WTC11 (cell line): ENCODE measurements around the gene PRKCB. TPM values are rescaled to one million over a fixed set of nuclear protein-coding genes. Genes with fewer than 3 reads are reported as not detected.

ENCODE experiments used
- ATAC-seq: fragments of 200-7000 bp; cut with Tn5 transposase; 2 replicates; pipeline ENCODE4 v1.10.0; 2021; ENCODE audit warnings: mild to moderate bottlenecking, moderate library complexity
- CTCF ChIA-PET: fragments of 300-600 bp; sonication (Branson Sonifier 250); formaldehyde crosslinking; loops from one replicate; lab custom pipeline; 2021; ENCODE audit warnings: antibody characterized with exemption; lab: Charles Lee
- POLR2A ChIA-PET: fragments of 350-600 bp; sonication (Branson Sonifier 250); formaldehyde crosslinking; loops from one replicate; lab custom pipeline; 2021; ENCODE audit warnings: antibody characterized with exemption; lab: Charles Lee
- DNase-seq: peaks from one replicate; pipeline ENCODE4 v3.0.0; 2021; ENCODE audit warnings: low spot score
- H3K27ac Mint-ChIP-seq: 2 replicates; pipeline ENCODE4 v1.8.0; 2021; ENCODE audit warnings: mixed read lengths
- H3K27me3 Mint-ChIP-seq: 2 replicates; pipeline ENCODE4 v1.8.0; 2021; ENCODE audit warnings: low read depth, mild to moderate bottlenecking, moderate library complexity, mixed read lengths
- H3K36me3 Mint-ChIP-seq: 2 replicates; pipeline ENCODE4 v1.8.0; 2021; ENCODE audit warnings: mixed read lengths
- H3K4me1 Mint-ChIP-seq: 2 replicates; pipeline ENCODE4 v1.8.0; 2022; ENCODE audit warnings: mixed read lengths
- H3K4me3 Mint-ChIP-seq: 2 replicates; pipeline ENCODE4 v1.8.0; 2021; ENCODE audit warnings: mild to moderate bottlenecking, moderate library complexity, mixed read lengths
- H3K9me3 Mint-ChIP-seq: 2 replicates; pipeline ENCODE4 v1.8.0; 2021; ENCODE audit warnings: mixed read lengths
- ATF1 ChIP-seq: sonication (generic); formaldehyde crosslinking; IDR thresholded peaks from 2 replicates; pipeline ENCODE4 v1.8.1; 2023; ENCODE audit warnings: mild to moderate bottlenecking, moderate library complexity, missing genetic modification reagents
- ATF3 ChIP-seq: sonication (generic); formaldehyde crosslinking; conservative IDR thresholded peaks from 2 replicates; pipeline ENCODE4 v1.8.1; 2022; ENCODE audit warnings: mild to moderate bottlenecking, missing genetic modification reagents
- CBFB ChIP-seq: sonication (generic); formaldehyde crosslinking; IDR thresholded peaks from 2 replicates; pipeline ENCODE4 v1.8.1; 2022; ENCODE audit warnings: mild to moderate bottlenecking, low read depth, missing genetic modification reagents
- EMX1 ChIP-seq: fragments of 250-450 bp; sonication (Bioruptor Pico); IDR thresholded peaks from 2 replicates; pipeline ENCODE4 v1.8.0; 2021; ENCODE audit warnings: mild to moderate bottlenecking
- FOXK1 ChIP-seq: sonication (generic); formaldehyde crosslinking; IDR thresholded peaks from 2 replicates; pipeline ENCODE4 v1.8.0; 2022; ENCODE audit warnings: mild to moderate bottlenecking, moderate library complexity, missing genetic modification reagents
- GTF2I ChIP-seq: fragments of 250-450 bp; sonication (Bioruptor Pico); conservative IDR thresholded peaks from 2 replicates; pipeline ENCODE4 v1.4.0; 2021; ENCODE audit warnings: mild to moderate bottlenecking
- JUN ChIP-seq: sonication (generic); formaldehyde crosslinking; IDR thresholded peaks from 2 replicates; pipeline ENCODE4 v1.8.0; 2023; ENCODE audit warnings: mild to moderate bottlenecking, missing genetic modification reagents
- KAT7 ChIP-seq: sonication (generic); formaldehyde crosslinking; IDR thresholded peaks from 2 replicates; pipeline ENCODE4 v1.8.1; 2023; ENCODE audit warnings: missing genetic modification reagents, mild to moderate bottlenecking, borderline replicate concordance
- MAX ChIP-seq: sonication (generic); formaldehyde crosslinking; IDR thresholded peaks from 2 replicates; pipeline ENCODE4 v1.8.0; 2022; ENCODE audit warnings: mild to moderate bottlenecking, missing genetic modification reagents
- MYBL2 ChIP-seq: sonication (generic); formaldehyde crosslinking; IDR thresholded peaks from 2 replicates; pipeline ENCODE4 v1.8.1; 2023; ENCODE audit warnings: mild to moderate bottlenecking, moderate library complexity, missing genetic modification reagents
- NFE2L1 ChIP-seq: sonication (generic); formaldehyde crosslinking; IDR thresholded peaks from 2 replicates; pipeline ENCODE4 v1.8.1; 2023; ENCODE audit warnings: missing genetic modification reagents
- NR1H2 ChIP-seq: sonication (generic); formaldehyde crosslinking; IDR thresholded peaks from 2 replicates; pipeline ENCODE4 v1.9.0; 2021; ENCODE audit warnings: mild to moderate bottlenecking, moderate library complexity, missing genetic modification reagents
- NR3C1 ChIP-seq: sonication (generic); formaldehyde crosslinking; conservative IDR thresholded peaks from 2 replicates; pipeline ENCODE4 v1.8.1; 2023; ENCODE audit warnings: low read depth, mild to moderate bottlenecking, missing genetic modification reagents
- PRDM15 ChIP-seq: sonication (generic); formaldehyde crosslinking; IDR thresholded peaks from 2 replicates; pipeline ENCODE4 v1.8.0; 2022; ENCODE audit warnings: missing genetic modification reagents
- SMAD3 ChIP-seq: sonication (generic); formaldehyde crosslinking; IDR thresholded peaks from 2 replicates; pipeline ENCODE4 v1.8.0; 2022; ENCODE audit warnings: missing genetic modification reagents, mild to moderate bottlenecking, borderline replicate concordance
- SP1 ChIP-seq: sonication (generic); formaldehyde crosslinking; conservative IDR thresholded peaks from 2 replicates; pipeline ENCODE4 v1.8.1; 2022; ENCODE audit warnings: missing genetic modification reagents
- TEAD1 ChIP-seq: sonication (generic); formaldehyde crosslinking; IDR thresholded peaks from 2 replicates; pipeline ENCODE4 v1.8.0; 2022; ENCODE audit warnings: mild to moderate bottlenecking, missing genetic modification reagents
- ZNF138 ChIP-seq: sonication (generic); formaldehyde crosslinking; conservative IDR thresholded peaks from 2 replicates; pipeline ENCODE4 v1.8.1; 2022; ENCODE audit warnings: mild to moderate bottlenecking, moderate library complexity, missing genetic modification reagents
- ZNF232 ChIP-seq: sonication (generic); formaldehyde crosslinking; IDR thresholded peaks from 2 replicates; pipeline ENCODE4 v1.8.0; 2022; ENCODE audit warnings: mild to moderate bottlenecking, missing genetic modification reagents
- ZNF396 ChIP-seq: fragments of 250-450 bp; sonication (Bioruptor Pico); IDR thresholded peaks from 2 replicates; pipeline ENCODE4 v1.8.0; 2021; ENCODE audit warnings: mild to moderate bottlenecking, moderate library complexity, borderline replicate concordance
- ZNF416 ChIP-seq: fragments of 250-450 bp; sonication (Bioruptor Pico); IDR thresholded peaks from 2 replicates; pipeline ENCODE4 v1.9.0; 2021; ENCODE audit warnings: mild to moderate bottlenecking, inconsistent platforms
- total RNA-seq: library from RNA; stranded (reverse); gene quantifications from 3 replicates; pipeline ENCODE4 v1.2.3, GENCODE V29; 2021

PRKCB gene
- total RNA-seq, 1 experiment from 2014 or later, result 6.9 TPM

GRCh38 chr16:23991066-23991465 lies 155.3 kb downstream of the PRKCB start (continued):
- TF ChIP-seq SP1 (CRISPR knock-in tag) (no peak), JUN (no peak)

GRCh38 chr16:23994615-23995014 lies 158.8 kb downstream of the PRKCB start:
- CTCF ChIA-PET, result no interaction called here
- no peak overlapping the region for H3K4me3 Mint-ChIP-seq
- ATAC-seq (no peak), DNase-seq (no peak)
- H3K27ac Mint-ChIP-seq, result no peak overlapping the region
- TF ChIP-seq FOXK1 (CRISPR knock-in tag) (no peak), MYBL2 (no peak), KAT7 (no peak), EMX1 (no peak), NR1H2 (CRISPR knock-in tag) (no peak), PRDM15 (CRISPR knock-in tag) (no peak)
- POLR2A ChIA-PET, result interaction anchor here (0.6 kb wide), 1 partner anchor 12 kb away, joined by 3 read pairs; no protein-coding TSS in a partner anchor
- no peaks in the 10 kb centered on the region for H3K9me3 Mint-ChIP-seq
- H3K27me3 Mint-ChIP-seq, result peaks cover 10% of the 10 kb centered on the region
- peaks cover 6% of the 10 kb centered on the region for H3K4me1 Mint-ChIP-seq
- H3K36me3 Mint-ChIP-seq, result no peaks in the 10 kb centered on the region

GRCh38 chr16:23996258-23996955 lies 160.6 kb downstream of the PRKCB start:
- TF ChIP-seq CBFB (CRISPR knock-in tag) (no peak), NR3C1 (CRISPR knock-in tag) (no peak), ZNF396 (CRISPR knock-in tag) (no peak)
- no peak overlapping the region for H3K4me3 Mint-ChIP-seq
- H3K36me3 Mint-ChIP-seq, result no peaks in the 10 kb centered on the region
- no peaks in the 10 kb centered on the region for H3K4me1 Mint-ChIP-seq
- H3K27ac Mint-ChIP-seq, result no peak overlapping the region
- no peak for DNase-seq
- ChIA-PET POLR2A (no interaction called here), CTCF (no interaction called here)
- H3K27me3 Mint-ChIP-seq, result peaks cover 7% of the 10 kb centered on the region; the same call in 1 of the 2 replicates
- no peak for ATAC-seq
- no peaks in the 10 kb centered on the region for H3K9me3 Mint-ChIP-seq

- H3K36me3 Mint-ChIP-seq, result no peaks in the 10 kb centered on the region
- peaks cover 7% of the 10 kb centered on the region; the same call in 1 of the 2 replicates for H3K27me3 Mint-ChIP-seq
- TF ChIP-seq ZNF416 (CRISPR knock-in tag), result no peak
- no peak for TF ChIP-seq NFE2L1
- TF ChIP-seq GTF2I (CRISPR knock-in tag), result no peak
- no peak for TF ChIP-seq TEAD1 (CRISPR knock-in tag)
- no peak for TF ChIP-seq ZNF138 (CRISPR knock-in tag)
- TF ChIP-seq SMAD3 (CRISPR knock-in tag), result no peak
- TF ChIP-seq ZNF232 (CRISPR knock-in tag), result no peak
- no peak for TF ChIP-seq MAX
- no peak for TF ChIP-seq ATF3 (CRISPR knock-in tag)
- no peak for TF ChIP-seq NR1H2 (CRISPR knock-in tag)
- no peak for TF ChIP-seq ATF1 (CRISPR knock-in tag)
- H3K4me3 Mint-ChIP-seq, result no peak overlapping the region
- no peak overlapping the region for H3K27ac Mint-ChIP-seq
- H3K9me3 Mint-ChIP-seq, result no peaks in the 10 kb centered on the region
- H3K4me1 Mint-ChIP-seq, result no peaks in the 10 kb centered on the region
- ATAC-seq, result no peak
- POLR2A ChIA-PET, result no interaction called here
- CTCF ChIA-PET, result interaction anchor here (0.9 to 2.4 kb wide), 2 partner anchors 12 to 47 kb away, joined by 3 to 15 read pairs; no protein-coding TSS in a partner anchor
- DNase-seq, result no peak
These were observed 163.0 kb downstream of the PRKCB start for GRCh38 chr16:23998771-23999170.
